Endothelial cell of umbilical vein (primary cell): Measurements from ENCODE around the gene SECTM1.

Experiments
- EZH2 ChIP-seq: IDR thresholded peaks from 2 replicates; pipeline ENCODE4 v1.6.1; 2012; ENCODE audit warnings: borderline replicate concordance, low read depth, mild to moderate bottlenecking, moderate library complexity, low read length, inconsistent platforms; ENCODE audit not compliant: severe bottlenecking
- FOS ChIP-seq: IDR thresholded peaks from 2 replicates; pipeline ENCODE4 v1.6.1; 2011; ENCODE audit warnings: mild to moderate bottlenecking, low read length, moderate library complexity, borderline replicate concordance; ENCODE audit not compliant: insufficient read depth
- JUN ChIP-seq: IDR thresholded peaks from 2 replicates; pipeline ENCODE4 v1.6.1; 2011; ENCODE audit warnings: borderline replicate concordance, low read depth; ENCODE audit not compliant: insufficient read length, insufficient read depth
- MAX ChIP-seq: IDR thresholded peaks from 2 replicates; pipeline ENCODE4 v1.6.1; 2011; ENCODE audit not compliant: insufficient read depth, insufficient read length
- MYC ChIP-seq: IDR thresholded peaks from one replicate; pipeline ENCODE4 v1.6.1; 2011; ENCODE audit warnings: mild to moderate bottlenecking, low read depth, low read length
- POLR2A ChIP-seq: IDR thresholded peaks from 2 replicates; pipeline ENCODE4 v1.6.1; 2012; ENCODE audit warnings: low read depth, mild to moderate bottlenecking, control low read depth, low read length
- POLR2AphosphoS5 ChIP-seq: IDR thresholded peaks from 2 replicates; pipeline ENCODE4 v1.6.1; 2012; ENCODE audit warnings: low read depth, mild to moderate bottlenecking, control low read depth, low read length, moderate library complexity; ENCODE audit not compliant: insufficient read depth
- TF ChIP-seq, protein P1 (sequence below), 2 donors: IDR thresholded peaks; 1 replicate in 1 of 2; 2 replicates in 1 of 2; pipeline ENCODE4 v1.5.1; 2011; ENCODE audit warnings: low read length in 2 of 2, mild to moderate bottlenecking in 2 of 2, moderate library complexity in 2 of 2, control low read depth in 1 of 2, inconsistent platforms in 1 of 2, low read depth in 1 of 2; ENCODE audit not compliant: insufficient read depth in 1 of 2; ENCODE audit errors: extremely low read depth in 1 of 2

DNA sequence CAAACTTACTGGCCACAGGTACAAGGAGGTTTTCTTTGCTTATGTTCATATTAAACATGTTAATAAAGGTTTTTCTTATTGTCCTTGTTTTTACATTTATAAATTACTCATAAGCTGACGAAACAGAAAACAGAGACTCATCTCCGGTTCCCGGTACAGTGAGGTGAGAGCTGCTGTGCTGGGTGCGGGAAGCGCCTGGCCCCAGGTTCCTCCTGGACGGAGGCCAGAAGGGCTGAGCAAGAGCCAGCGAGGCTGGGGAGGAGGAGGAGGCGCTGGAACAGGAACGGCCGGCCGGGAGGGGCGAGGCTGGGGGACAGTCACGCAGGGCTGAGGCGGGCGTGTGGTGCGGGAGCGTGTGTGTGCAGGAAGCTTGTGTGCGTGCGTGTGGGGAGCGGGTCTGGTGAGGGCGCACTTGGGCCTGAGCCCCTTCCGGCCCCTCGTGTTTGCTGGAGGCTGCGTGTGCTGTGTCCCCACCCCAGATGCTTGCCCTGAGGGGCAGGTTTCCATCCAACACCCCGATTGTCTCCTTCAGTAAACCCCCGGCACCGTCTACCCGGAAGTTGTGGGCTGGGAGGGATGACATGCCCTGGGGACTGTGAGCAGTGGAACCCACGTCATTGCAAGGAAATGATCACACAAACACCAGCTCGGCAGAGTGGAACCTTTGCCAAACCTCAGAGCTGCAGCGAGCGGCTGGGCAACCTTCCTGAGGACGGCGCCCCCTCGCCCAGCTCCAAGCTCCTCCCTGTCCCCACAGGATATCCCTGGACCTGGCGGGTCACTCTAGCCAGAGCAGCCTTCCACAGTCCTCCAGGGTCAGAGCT, 35.6 kb downstream of the SECTM1 start:
- TF ChIP-seq POLR2AphosphoS5, result peak; percentile 84
- TF ChIP-seq, protein P1, sequence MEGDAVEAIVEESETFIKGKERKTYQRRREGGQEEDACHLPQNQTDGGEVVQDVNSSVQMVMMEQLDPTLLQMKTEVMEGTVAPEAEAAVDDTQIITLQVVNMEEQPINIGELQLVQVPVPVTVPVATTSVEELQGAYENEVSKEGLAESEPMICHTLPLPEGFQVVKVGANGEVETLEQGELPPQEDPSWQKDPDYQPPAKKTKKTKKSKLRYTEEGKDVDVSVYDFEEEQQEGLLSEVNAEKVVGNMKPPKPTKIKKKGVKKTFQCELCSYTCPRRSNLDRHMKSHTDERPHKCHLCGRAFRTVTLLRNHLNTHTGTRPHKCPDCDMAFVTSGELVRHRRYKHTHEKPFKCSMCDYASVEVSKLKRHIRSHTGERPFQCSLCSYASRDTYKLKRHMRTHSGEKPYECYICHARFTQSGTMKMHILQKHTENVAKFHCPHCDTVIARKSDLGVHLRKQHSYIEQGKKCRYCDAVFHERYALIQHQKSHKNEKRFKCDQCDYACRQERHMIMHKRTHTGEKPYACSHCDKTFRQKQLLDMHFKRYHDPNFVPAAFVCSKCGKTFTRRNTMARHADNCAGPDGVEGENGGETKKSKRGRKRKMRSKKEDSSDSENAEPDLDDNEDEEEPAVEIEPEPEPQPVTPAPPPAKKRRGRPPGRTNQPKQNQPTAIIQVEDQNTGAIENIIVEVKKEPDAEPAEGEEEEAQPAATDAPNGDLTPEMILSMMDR (IDR thresholded peaks at IDR 0.05; ENCODE audit: extremely low read depth in 1 of 2, insufficient read depth in 1 of 2, low read depth in 1 of 2, low read length in 2 of 2), result no peak
- TF ChIP-seq POLR2A, result peak; percentile 73
- TF ChIP-seq EZH2, result no peak
- TF ChIP-seq MYC, result peak; percentile 19
- no peak for TF ChIP-seq MAX
- peak; percentile 20 for TF ChIP-seq JUN
- TF ChIP-seq FOS, result peak; percentile 50
